HG03520 (cell line): ENCODE data around the gene AP2B1.
"Not testable (repeated sequence)": the region's sequence is repeated elsewhere in the genome, so short reads cannot be mapped to it uniquely, and the experiment has no call there.

Experiments
- ATAC-seq: cut with Tn5 transposase; IDR thresholded peaks from one replicate; pipeline ENCODE4 v1.9.1; 2021; ENCODE audit warnings: mild to moderate bottlenecking, moderate library complexity; ENCODE audit not compliant: unreplicated experiment

Gene AP2B1

DNA sequence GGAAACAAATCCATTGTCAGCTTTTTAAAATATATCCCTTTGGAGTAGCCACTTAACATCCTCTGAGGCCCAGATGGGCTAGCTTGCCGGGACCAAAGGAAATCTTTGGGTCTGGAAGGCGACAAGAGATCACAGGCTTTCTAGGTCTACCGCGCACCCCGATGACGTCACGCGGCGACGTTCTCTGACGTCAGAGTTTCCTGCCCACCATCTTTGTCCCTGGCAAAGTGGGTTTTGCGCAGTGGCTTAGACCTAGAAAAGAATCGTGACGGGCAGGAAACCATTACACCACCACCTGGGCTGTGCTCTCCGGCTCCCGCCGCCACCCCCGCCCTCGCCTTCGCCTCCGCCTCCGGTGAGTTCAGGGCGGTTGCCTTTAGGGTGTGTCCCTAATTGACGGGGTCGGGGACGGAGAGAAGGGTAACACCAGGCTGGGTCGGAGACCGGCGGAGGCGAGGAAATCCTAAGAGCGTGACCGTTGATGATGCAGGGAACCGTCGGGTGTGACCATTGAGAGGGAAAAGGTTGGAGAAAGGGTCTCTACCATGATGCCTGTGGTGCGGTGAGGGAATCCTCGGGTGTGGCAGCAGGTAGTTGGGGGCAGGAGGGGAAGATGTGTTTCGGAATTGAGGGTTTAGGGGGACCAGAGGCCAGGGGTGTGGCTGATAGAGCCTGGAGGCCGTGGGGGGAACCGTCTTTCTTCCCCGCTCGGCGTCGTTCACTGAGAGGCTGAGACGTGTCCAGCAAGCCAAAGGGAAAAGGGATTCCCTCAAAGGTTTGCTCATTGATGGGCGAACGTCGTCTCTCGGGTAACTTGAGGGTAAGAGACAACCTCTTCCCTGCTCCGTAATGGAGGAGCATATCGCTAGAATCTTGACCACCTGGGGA lies at the start of gene AP2B1:
AP2B1 (plus strand) TSS at position 249 of the 888 bp plus-strand sequence. CDS start 6,709 bp downstream, outside the sequence.
- ATAC-seq: peak; percentile 83

- no peak for ATAC-seq
Measured at GRCh38 chr17:35537601-35538141, 49.5 kb upstream of the AP2B1 start, which contains the start of gene SLFN12L. SLFN12L (minus strand) TSS chr17:35537678; CDS start chr17:35522364, 15,314 bp downstream.

DNA sequence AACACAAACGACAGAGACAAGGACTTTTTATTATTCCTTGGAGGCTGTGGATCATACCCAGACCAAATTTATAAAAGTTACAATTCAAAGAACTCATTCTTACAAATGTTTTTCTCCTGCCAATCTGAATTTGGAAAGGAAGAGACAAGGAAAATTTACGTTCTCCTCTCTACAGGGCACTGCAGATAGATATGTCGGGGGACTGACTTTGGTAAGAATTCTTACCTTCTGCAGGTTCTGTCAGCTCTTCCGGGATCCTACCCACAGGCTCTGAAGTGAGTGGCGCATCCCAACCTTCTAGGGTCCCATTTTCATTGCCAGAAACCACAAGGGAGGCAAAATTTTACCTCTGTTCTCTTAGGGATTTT lies 47.5 kb upstream of the AP2B1 start:
- no peak for ATAC-seq

DNA sequence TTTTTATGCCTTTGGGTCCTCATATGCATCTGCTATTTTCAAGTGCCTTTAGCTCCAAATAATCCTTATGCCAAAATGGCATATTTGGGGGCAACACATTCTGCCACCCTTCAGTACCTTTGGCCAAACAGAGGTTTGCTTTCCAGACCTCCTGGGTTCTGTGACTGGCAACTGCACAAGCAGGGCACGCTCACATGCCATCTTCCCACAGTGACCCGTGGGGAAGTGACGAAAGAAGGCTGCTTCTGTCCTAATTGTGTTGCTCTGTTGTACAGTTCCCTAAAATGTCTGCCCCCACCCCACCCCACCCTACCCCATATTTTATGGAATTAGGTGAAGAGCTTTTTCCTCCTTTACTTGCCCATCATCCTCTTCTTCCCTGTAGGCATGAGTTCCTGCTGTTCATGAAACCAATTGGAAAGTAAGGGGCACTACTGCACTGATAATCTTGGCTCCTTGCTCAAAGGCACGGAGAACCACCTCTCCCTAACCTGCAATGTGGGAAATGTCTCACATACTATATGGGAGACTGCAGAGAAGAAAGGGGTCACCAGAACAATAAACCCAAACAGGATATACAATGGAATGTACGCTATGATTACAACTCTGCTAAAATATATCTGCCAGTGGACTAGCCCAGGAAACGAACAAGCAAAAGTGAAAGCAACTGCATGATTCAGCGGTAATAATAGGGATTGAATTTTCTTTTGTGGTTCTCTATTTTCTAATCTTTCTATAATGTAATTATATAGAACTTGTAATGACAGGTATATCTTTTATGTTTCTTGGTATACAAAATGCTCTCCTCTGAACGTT lies 46.3 kb upstream of the AP2B1 start:
- ATAC-seq: no peak

DNA sequence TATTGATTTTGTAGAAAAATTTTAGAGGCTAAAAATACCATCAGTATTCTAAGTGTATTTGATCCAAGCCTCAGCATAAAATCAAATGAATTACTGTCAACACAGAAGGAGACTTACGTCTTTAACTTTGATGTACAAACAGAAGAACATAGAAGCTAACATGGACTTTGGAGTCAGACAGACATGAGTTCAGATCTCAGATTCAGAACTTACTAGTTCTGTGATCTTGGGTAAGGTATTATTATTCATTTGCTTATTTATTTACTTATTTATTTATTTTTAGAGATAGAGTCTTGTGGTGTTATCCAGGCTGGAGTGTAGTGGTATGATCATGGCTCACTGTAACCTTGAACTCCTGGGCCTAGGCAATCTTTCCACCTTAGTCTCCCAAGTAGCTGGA lies 45.7 kb upstream of the AP2B1 start:
- ATAC-seq: no peak

- ATAC-seq: no peak
Measured at GRCh38 chr17:35542990-35543389, 44.1 kb upstream of the AP2B1 start.

DNA sequence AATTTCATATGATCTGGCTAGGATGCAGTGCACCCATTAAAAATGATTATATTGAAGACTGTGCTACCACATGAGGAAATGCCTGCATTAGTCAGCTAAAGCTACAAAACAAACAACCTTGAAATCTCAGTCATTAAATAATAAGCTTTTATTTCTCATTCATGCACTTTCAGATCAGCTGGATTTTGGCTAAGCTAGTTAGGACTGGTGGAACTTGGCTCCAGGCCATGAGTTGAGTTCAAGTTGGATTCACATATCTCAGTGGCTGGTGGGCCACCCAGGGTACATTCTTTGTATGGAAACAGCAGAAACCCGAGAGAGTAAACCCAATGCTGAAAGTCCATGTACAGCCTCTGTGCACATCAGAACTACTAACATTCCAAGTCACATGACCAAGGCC lies 43.3 kb upstream of the AP2B1 start:
- no peak for ATAC-seq

GRCh38 chr17:35545150-35545549 lies 42.0 kb upstream of the AP2B1 start:
- no peak for ATAC-seq

DNA sequence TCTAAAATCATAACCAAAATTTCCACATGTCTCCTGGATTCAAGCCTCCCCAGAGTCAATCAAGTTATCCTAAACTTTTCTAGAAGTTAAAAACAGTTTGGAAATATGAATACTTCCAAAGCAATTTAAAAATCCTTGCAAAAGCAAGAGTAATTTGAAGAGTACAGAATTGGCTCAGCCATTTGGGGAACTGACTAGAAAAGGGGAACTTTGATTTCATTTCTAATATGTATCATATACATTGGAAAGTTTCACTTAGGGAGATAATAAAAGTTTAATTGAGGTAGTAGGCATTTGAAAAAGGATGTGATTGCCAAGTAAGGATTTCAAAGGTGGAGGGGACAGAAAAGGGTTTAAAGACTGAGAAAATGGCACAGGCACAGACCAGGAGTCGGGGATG lies 40.6 kb upstream of the AP2B1 start:
- no peak for ATAC-seq

DNA sequence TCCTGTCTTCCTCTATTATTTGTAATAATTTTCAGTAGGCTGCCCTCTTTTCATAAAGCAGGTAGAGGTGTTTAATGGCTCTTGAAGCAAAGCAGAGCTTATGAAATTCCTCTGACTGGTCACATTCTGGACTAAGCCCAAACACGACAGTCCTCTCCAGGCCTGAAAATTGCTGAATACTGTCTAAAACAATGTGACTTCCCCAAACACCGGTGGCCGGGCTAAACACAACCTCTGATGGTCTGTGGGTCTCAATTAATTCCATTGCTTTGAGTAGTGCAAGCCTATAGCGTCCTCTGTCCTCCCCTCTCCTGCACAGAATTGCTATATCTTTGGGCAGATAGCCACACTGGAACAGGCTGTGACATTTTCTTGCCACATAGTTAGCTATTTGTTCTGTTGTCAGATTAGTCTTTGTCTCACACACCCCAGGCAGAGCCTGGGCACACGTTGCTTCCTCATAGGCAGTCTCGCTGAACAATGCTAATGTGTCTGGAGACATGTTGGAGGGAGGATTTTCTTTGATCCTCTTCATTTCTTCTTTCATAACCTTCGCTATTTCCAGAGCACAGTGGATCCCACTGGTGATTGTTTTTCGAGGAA lies 38.8 kb upstream of the AP2B1 start:
- ATAC-seq: no peak

GRCh38 chr17:35548978-35549377 lies 38.1 kb upstream of the AP2B1 start:
- no peak for ATAC-seq

DNA sequence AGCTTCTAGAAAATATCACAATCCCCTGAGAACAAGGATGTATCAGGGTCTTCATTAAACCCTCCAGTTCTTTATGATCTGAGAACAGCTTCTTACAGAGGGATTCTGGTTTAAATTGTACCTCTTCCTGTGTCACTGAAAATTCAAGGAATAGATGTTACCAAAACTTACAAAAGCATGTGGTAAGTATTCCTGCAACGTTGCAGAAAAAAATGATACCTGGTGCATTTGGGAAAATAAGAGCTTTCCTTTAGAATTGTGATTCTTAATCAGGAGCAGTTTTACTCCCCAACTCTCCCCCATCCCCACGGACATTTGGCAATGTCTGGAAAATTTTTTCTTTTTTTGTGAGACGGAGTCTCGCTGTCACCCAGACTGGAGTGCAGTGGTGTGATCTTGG lies 33.8 kb upstream of the AP2B1 start:
- no peak for ATAC-seq

GRCh38 chr17:35554668-35555067 lies 32.5 kb upstream of the AP2B1 start:
- no peak for ATAC-seq

- no peak for ATAC-seq
Measured at GRCh38 chr17:35555691-35556090, 31.4 kb upstream of the AP2B1 start.

DNA sequence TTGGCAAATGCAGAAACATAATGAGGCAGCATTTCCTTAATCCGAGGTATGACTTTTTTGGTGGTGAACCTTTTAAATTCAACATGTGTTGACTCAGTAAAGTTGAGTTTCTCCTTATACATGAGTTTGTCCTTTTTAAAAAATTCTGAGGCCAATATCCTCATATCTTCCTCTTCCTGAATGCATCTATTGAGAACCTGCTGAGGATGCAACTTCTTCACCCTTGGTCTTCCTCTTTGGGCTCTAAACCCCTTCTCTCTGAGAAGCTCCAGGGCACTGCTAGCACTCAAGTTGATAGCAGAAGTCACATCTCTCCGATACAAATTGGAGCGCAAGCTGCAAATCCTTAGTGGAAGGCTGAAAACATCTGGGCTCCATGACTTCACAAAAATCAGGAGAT lies 29.8 kb upstream of the AP2B1 start:
- no peak for ATAC-seq

DNA sequence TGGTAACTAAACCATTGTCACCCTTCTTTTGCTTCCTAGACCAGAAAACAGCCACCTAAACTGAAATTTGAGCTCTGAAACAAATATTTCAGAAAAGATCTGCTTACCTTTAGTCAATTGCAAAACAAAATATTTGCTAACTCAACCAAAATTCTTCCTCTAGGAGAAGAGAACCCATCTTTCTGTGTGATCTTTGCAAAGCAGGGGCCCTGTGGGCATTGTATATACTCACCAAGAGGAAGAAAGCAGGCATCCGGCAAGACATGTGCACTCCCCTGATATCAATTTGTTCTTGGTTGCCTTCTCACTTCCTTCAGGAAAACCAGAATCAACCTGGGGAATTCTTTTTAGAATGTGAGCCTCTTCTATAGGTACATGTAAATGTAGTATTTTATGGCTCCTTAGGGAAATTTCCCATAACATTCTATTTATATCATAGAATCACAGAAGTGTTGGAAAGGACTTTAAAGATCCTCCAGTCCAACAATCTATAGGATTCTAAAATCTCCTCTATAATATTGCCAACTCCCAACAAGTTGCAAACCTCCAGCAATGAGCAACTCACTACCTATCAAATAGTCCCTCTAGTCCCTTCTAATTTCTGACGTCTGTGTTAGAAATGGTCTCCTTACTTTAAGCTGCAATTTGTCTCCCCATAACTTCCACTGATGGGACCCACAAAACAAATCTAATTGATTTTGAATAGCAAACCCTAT lies 27.5 kb upstream of the AP2B1 start:
- no peak for ATAC-seq

DNA sequence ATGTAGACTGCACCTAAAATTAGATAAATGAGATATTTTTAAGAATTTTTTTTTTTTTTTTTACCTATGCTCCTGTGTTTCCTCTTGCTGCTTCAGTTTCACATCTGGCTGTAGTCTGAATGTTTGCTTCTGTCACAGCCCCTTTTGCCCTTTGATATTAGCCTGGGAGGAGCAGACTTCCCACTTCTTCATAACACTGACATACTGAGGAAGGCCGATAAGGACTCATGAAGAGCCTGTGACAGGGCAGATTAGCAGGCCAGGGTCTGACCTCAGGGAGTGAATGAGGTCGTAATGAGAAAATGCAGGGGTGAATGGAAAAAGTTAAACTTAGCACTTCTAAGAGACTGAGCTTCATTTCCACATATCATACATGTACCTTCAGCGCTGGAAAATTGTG lies 26.4 kb upstream of the AP2B1 start, which contains the start of gene SLFN14:
SLFN14 (minus strand) TSS at position 117 of the 400 bp plus-strand sequence. CDS start 2,757 bp downstream, outside the sequence.
- no peak for ATAC-seq

- ATAC-seq: not testable (repeated sequence)
Measured at GRCh38 chr17:35563181-35563580, 23.9 kb upstream of the AP2B1 start.

DNA sequence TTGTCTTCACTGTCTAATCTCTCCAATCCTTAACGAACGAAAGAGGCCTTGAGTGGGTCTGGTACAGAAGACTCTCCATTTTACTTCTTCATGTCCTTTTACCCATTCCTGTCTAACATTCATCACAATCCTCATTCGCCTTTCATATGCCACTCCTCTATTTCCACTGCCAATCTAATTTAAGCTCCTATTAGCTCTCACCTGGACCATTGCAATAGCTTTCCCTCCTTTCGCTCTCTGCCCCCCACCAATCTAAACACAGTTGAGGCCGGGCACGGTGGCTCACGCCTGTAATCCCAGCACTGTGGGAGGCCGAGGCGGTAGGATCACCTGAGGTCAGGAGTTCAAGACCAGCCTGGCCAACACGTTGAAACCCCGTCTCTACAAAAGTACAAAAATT lies 20.2 kb upstream of the AP2B1 start:
- no peak for ATAC-seq

DNA sequence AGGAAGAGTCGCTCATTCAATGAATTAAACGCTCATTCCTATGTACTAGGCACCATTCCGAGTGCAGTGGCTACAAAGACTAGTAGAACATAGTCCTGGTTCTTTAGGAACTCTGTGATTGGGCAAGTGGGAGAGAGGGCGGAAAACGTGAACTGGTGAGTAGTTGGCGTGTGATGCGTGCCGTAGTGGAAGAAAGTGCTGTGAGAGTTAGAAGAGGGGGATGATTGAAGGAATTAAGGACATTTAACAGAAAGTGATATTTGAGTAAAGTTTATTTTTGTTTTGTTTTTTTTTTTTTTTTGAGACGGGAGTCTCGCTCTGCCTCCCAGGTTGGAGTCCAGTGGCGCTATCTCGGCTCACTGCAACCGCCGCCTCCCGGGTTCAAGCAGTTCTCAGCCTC lies 18.6 kb upstream of the AP2B1 start:
- no peak for ATAC-seq
